Measurements from ENCODE around the gene KIF14.

The KIF14 gene

GRCh38 chr1:200652378-200652777 is 31.8 kb upstream of the KIF14 start:
- POLR2A ChIA-PET, result no interaction called here
- CTCF ChIA-PET, result interaction anchor here (1.1 to 1.7 kb wide), 2 partner anchors 12 to 30 kb away, joined by 3 to 5 read pairs; no protein-coding TSS in a partner anchor
- no peak for TF ChIP-seq CTCF (IDR thresholded peaks at IDR 0.05; ENCODE audit: control extremely low read depth, extremely low read depth, low read depth, missing control alignments)
- DNase-seq (ENCODE audit: extremely low spot score), result no peak

GRCh38 chr1:200646515-200646914 is 26.0 kb upstream of the KIF14 start:
- no peak for TF ChIP-seq CTCF (IDR thresholded peaks at IDR 0.05; ENCODE audit: control extremely low read depth, extremely low read depth, low read depth, missing control alignments)
- CTCF ChIA-PET, result no interaction called here
- POLR2A ChIA-PET, result no interaction called here
- no peak for DNase-seq (ENCODE audit: extremely low spot score)

- no peak for DNase-seq (ENCODE audit: extremely low spot score)
- ChIA-PET CTCF (interaction anchor here (1.3 to 1.7 kb wide), 2 partner anchors 10 to 22 kb away, joined by 3 to 4 read pairs; no protein-coding TSS in a partner anchor), POLR2A (interaction anchor here (0.6 kb wide), 1 partner anchor 62 kb away, joined by 3 read pairs; no protein-coding TSS in a partner anchor)
- no peak for TF ChIP-seq CTCF (IDR thresholded peaks at IDR 0.05; ENCODE audit: control extremely low read depth, extremely low read depth, low read depth, missing control alignments)
These were observed 23.5 kb upstream of the KIF14 start for GRCh38 chr1:200644021-200644420.

DNA sequence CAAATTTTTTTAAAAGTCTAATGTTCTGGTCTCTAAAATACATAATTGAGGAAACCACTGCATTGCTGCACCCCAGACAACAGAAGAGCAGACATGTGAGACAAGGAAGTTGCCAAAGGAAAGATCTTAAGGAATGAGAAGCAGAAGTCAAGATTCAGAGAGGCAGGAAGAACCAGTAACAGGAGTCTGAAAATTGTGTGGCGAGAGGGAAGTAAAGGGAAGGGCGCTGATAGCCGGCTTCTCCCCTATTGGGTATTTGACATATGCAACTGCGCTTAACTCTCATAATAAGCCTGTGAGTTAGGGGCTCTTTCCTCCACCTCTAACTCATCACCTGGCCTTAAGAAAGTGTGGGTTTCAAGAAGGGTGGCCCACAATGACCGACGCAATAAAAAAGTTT is 21.9 kb upstream of the KIF14 start:
- no peak for TF ChIP-seq CTCF (IDR thresholded peaks at IDR 0.05; ENCODE audit: control extremely low read depth, extremely low read depth, low read depth, missing control alignments)
- CTCF ChIA-PET, result interaction anchor here (1.3 to 2.0 kb wide), 3 partner anchors 8 to 21 kb away, joined by 4 to 7 read pairs (median 5); no protein-coding TSS in a partner anchor
- DNase-seq (ENCODE audit: extremely low spot score), result no peak
- POLR2A ChIA-PET, result no interaction called here

- DNase-seq (ENCODE audit: extremely low spot score), result no peak
- ChIA-PET POLR2A (no interaction called here), CTCF (interaction anchor here (0.9 to 2.4 kb wide), 4 partner anchors 12 to 82 kb away, joined by 3 to 5 read pairs (median 4); no protein-coding TSS in a partner anchor)
- TF ChIP-seq CTCF (IDR thresholded peaks at IDR 0.05; ENCODE audit: control extremely low read depth, extremely low read depth, low read depth, missing control alignments), result no peak
These were observed 20.4 kb upstream of the KIF14 start for GRCh38 chr1:200640963-200641401.

DNA sequence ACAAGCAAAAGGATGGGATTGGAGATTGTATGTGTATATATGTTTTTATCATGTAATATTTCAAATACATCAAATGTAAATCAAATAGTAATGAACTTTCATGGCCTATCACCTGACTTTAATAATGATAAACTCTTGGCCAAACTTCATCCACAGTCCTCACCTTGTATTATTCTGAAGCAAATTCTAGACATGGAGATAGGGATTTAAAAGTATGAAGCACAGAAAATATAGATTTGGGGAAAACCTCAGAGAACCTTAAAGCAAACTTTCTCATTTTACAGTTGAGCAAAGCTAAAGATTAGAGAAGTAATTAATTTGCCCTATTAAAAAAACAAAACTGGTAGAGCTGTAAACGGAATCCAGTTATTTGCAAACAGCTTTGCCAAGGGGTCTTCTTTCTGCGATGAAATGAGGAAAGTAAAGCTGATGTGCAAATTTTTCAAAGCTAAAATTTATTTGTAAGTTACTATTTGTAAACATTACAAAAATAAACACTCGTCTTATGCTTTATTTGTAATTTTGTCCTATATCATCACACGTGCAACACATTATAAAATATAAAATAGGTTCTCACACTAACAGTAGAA is 19.9 kb upstream of the KIF14 start:
- CTCF ChIA-PET, result interaction anchor here (0.9 to 2.4 kb wide), 4 partner anchors 12 to 82 kb away, joined by 3 to 5 read pairs (median 4); no protein-coding TSS in a partner anchor

More for the DNA sequence above, 19.9 kb upstream of the KIF14 start:
- POLR2A ChIA-PET, result no interaction called here
- DNase-seq (ENCODE audit: extremely low spot score), result no peak
- TF ChIP-seq CTCF (IDR thresholded peaks at IDR 0.05; ENCODE audit: control extremely low read depth, extremely low read depth, low read depth, missing control alignments), result no peak
